ENCODE measurements around the gene PGM5.

PGM5 gene

GRCh38 chr9:68500457-68501381 is 144.3 kb downstream of the PGM5 start:
- DNase-seq, result no peak

- no peak for DNase-seq
Observed at GRCh38 chr9:68502279-68502678, 145.9 kb downstream of the PGM5 start.

GRCh38 chr9:68505681-68506409 is 149.4 kb downstream of the PGM5 start:
- no peak for DNase-seq

GRCh38 chr9:68506551-68506950 is 150.1 kb downstream of the PGM5 start:
- DNase-seq, result no peak

- DNase-seq, result no peak
Observed at GRCh38 chr9:68507130-68507805, 150.9 kb downstream of the PGM5 start.

GRCh38 chr9:68507806-68508145 is 151.4 kb downstream of the PGM5 start:
- no peak for DNase-seq

- DNase-seq, result no peak
Observed at GRCh38 chr9:68508547-68508946, 152.1 kb downstream of the PGM5 start.

GRCh38 chr9:68509689-68510088 is 153.3 kb downstream of the PGM5 start:
- no peak for DNase-seq

- no peak for DNase-seq
Observed at GRCh38 chr9:68513385-68513784, 157.0 kb downstream of the PGM5 start.

GRCh38 chr9:68513981-68514380 is 157.6 kb downstream of the PGM5 start:
- no peak for DNase-seq

GRCh38 chr9:68515326-68516017 is 159.1 kb downstream of the PGM5 start:
- DNase-seq, result no peak

- DNase-seq, result no peak
Observed at GRCh38 chr9:68522131-68522530, 165.7 kb downstream of the PGM5 start.

GRCh38 chr9:68522954-68523353 is 166.5 kb downstream of the PGM5 start:
- no peak for DNase-seq

- DNase-seq, result no peak
Observed at GRCh38 chr9:68523367-68523936, 167.0 kb downstream of the PGM5 start.

GRCh38 chr9:68530618-68531017 is 174.2 kb downstream of the PGM5 start:
- DNase-seq, result no peak

GRCh38 chr9:68532131-68532530 is 175.7 kb downstream of the PGM5 start:
- no peak for DNase-seq

- DNase-seq, result no peak
Observed at GRCh38 chr9:68533678-68534077, 177.3 kb downstream of the PGM5 start.

- DNase-seq, result no peak
Observed at GRCh38 chr9:68536876-68537615, 180.6 kb downstream of the PGM5 start.

GRCh38 chr9:68537616-68537880 is 181.1 kb downstream of the PGM5 start:
- no peak for DNase-seq

- no peak for DNase-seq
Observed at GRCh38 chr9:68538200-68538599, 181.8 kb downstream of the PGM5 start.

GRCh38 chr9:68540712-68541535 is 184.5 kb downstream of the PGM5 start, which contains the start of gene TMEM252:
TSS of gene TMEM252 (minus strand) at chr9:68540883. CDS start at chr9:68540814, 69 bp downstream.
- DNase-seq, result no peak

Measured in activated gamma-delta T cell (primary cell).